HEK293 (cell line): ENCODE measurements around the gene CLGN.

Experiments used
- CTCF ChIA-PET: fragments of 350-600 bp; formaldehyde crosslinking; extraction: SDS; loops from one replicate; lab custom pipeline; 2021; ENCODE audit warnings: antibody characterized with exemption; lab: Yijun Ruan, JAX
- POLR2A ChIA-PET: fragments of 300-600 bp; formaldehyde crosslinking; extraction: SDS; loops from one replicate; lab custom pipeline; 2020; ENCODE audit warnings: antibody characterized with exemption, inconsistent platforms; lab: Yijun Ruan, JAX
- H3K27ac ChIP-seq: fragments of 200-500 bp; sonication (Bioruptor generic); 2 replicates; pipeline ENCODE4 v1.5.1; 2014; ENCODE audit warnings: low read depth, low read length, control low read depth, inconsistent platforms; ENCODE audit errors: extremely low read depth
- H3K36me3 ChIP-seq, 2 experiments: fragments of 200-500 bp in 1 of 2; sonication (Bioruptor generic) in 1 of 2; 1 replicate in 1 of 2; 2 replicates in 1 of 2; pipeline ENCODE4 v1.5.1; 2014 to 2017; ENCODE audit warnings: inconsistent platforms in 2 of 2, low read length in 2 of 2; ENCODE audit not compliant: control insufficient read depth in 2 of 2, insufficient read depth in 1 of 2
- H3K4me1 ChIP-seq: fragments of 200-500 bp; sonication (Bioruptor generic); 2 replicates; pipeline ENCODE4 v1.5.1; 2014; ENCODE audit warnings: mild to moderate bottlenecking, low read length, inconsistent platforms; ENCODE audit not compliant: control insufficient read depth, insufficient read depth
- H3K4me3 ChIP-seq: 2 replicates; pipeline ENCODE4 v1.5.1; 2011; ENCODE audit warnings: low read depth, mild to moderate bottlenecking, control low read depth, low read length, moderate library complexity
- H3K9me3 ChIP-seq: fragments of 200-500 bp; sonication (Bioruptor generic); 2 replicates; pipeline ENCODE4 v1.5.1; 2014; ENCODE audit warnings: low read depth, low read length, inconsistent platforms; ENCODE audit not compliant: control insufficient read depth, insufficient read depth
- GLIS1 ChIP-seq: fragments of 450-650 bp; formaldehyde crosslinking; IDR thresholded peaks from 2 replicates; pipeline ENCODE4 v1.5.1; 2016; ENCODE audit warnings: missing biosample characterization, missing genetic modification characterization
- IKZF3 ChIP-seq: fragments of 450-650 bp; IDR thresholded peaks from 2 replicates; pipeline ENCODE4 v1.5.0; 2018; ENCODE audit warnings: missing biosample characterization, mild to moderate bottlenecking, missing genetic modification characterization, moderate library complexity
- KLF10 ChIP-seq: fragments of 450-650 bp; IDR thresholded peaks from 2 replicates; pipeline ENCODE4 v1.5.1; 2018; ENCODE audit warnings: missing biosample characterization, mild to moderate bottlenecking, missing genetic modification characterization
- KLF16 ChIP-seq: fragments of 450-650 bp; formaldehyde crosslinking; IDR thresholded peaks from 2 replicates; pipeline ENCODE4 v1.5.1; 2017; ENCODE audit warnings: missing biosample characterization, missing genetic modification characterization
- SETDB1 ChIP-seq: IDR thresholded peaks from one replicate; pipeline ENCODE4 v1.6.1; 2017; ENCODE audit warnings: mild to moderate bottlenecking, low read length, moderate library complexity, mixed read lengths; ENCODE audit not compliant: insufficient read length
- TRIM28 ChIP-seq: IDR thresholded peaks from 2 replicates; pipeline ENCODE4 v1.6.1; 2011; ENCODE audit warnings: low read length, control low read depth, borderline replicate concordance
- ZBTB7A ChIP-seq: fragments of 450-650 bp; formaldehyde crosslinking; IDR thresholded peaks from 2 replicates; pipeline ENCODE4 v1.5.1; 2016; ENCODE audit warnings: low read depth, missing biosample characterization, missing genetic modification characterization
- ZFP3 ChIP-seq: fragments of 450-650 bp; formaldehyde crosslinking; IDR thresholded peaks from 2 replicates; pipeline ENCODE4 v1.5.1; 2016; ENCODE audit warnings: low read depth, missing biosample characterization, missing genetic modification characterization
- ZNF112 ChIP-seq: fragments of 450-650 bp; formaldehyde crosslinking; IDR thresholded peaks from 2 replicates; pipeline ENCODE4 v1.5.0; 2017; ENCODE audit warnings: missing biosample characterization, missing genetic modification characterization
- ZNF114 ChIP-seq: fragments of 450-650 bp; formaldehyde crosslinking; IDR thresholded peaks from 2 replicates; pipeline ENCODE4 v1.5.0; 2017; ENCODE audit warnings: missing biosample characterization, missing genetic modification characterization
- ZNF157 ChIP-seq: fragments of 450-650 bp; formaldehyde crosslinking; IDR thresholded peaks from 2 replicates; pipeline ENCODE4 v1.5.1; 2016; ENCODE audit warnings: missing biosample characterization, missing genetic modification characterization
- ZNF2 ChIP-seq: fragments of 450-650 bp; formaldehyde crosslinking; IDR thresholded peaks from 2 replicates; pipeline ENCODE4 v1.5.1; 2016; ENCODE audit warnings: missing biosample characterization, missing genetic modification characterization
- ZNF202 ChIP-seq: fragments of 450-650 bp; formaldehyde crosslinking; IDR thresholded peaks from 2 replicates; pipeline ENCODE4 v1.5.1; 2016; ENCODE audit warnings: missing biosample characterization, missing genetic modification characterization, borderline replicate concordance
- ZNF292 ChIP-seq: fragments of 450-650 bp; formaldehyde crosslinking; IDR thresholded peaks from 2 replicates; pipeline ENCODE4 v1.5.1; 2016; ENCODE audit warnings: low read depth, missing biosample characterization, missing genetic modification characterization, borderline replicate concordance
- ZNF416 ChIP-seq: fragments of 450-650 bp; formaldehyde crosslinking; IDR thresholded peaks from 2 replicates; pipeline ENCODE4 v1.5.1; 2016; ENCODE audit warnings: missing biosample characterization, missing genetic modification characterization
- ZNF501 ChIP-seq: fragments of 450-650 bp; formaldehyde crosslinking; IDR thresholded peaks from 2 replicates; pipeline ENCODE4 v1.5.1; 2016; ENCODE audit warnings: missing biosample characterization, missing genetic modification characterization
- ZNF510 ChIP-seq: fragments of 450-650 bp; formaldehyde crosslinking; IDR thresholded peaks from 2 replicates; pipeline ENCODE4 v1.5.1; 2018; ENCODE audit warnings: mild to moderate bottlenecking, missing genetic modification characterization, missing biosample characterization; ENCODE audit not compliant: insufficient replicate concordance
- ZNF580 ChIP-seq: fragments of 450-650 bp; formaldehyde crosslinking; IDR thresholded peaks from 2 replicates; pipeline ENCODE4 v1.5.1; 2016; ENCODE audit warnings: missing biosample characterization, missing genetic modification characterization
- ZNF600 ChIP-seq: fragments of 450-650 bp; formaldehyde crosslinking; IDR thresholded peaks from 2 replicates; pipeline ENCODE4 v1.5.1; 2016; ENCODE audit warnings: missing biosample characterization, missing genetic modification characterization
- ZNF624 ChIP-seq: fragments of 450-650 bp; formaldehyde crosslinking; IDR thresholded peaks from 2 replicates; pipeline ENCODE4 v1.5.1; 2017; ENCODE audit warnings: missing biosample characterization, missing genetic modification characterization
- ZNF677 ChIP-seq: fragments of 450-650 bp; IDR thresholded peaks from 2 replicates; pipeline ENCODE4 v1.5.0; 2018; ENCODE audit warnings: missing biosample characterization, mild to moderate bottlenecking, missing genetic modification characterization, moderate library complexity
- ZNF701 ChIP-seq: fragments of 450-650 bp; formaldehyde crosslinking; IDR thresholded peaks from 2 replicates; pipeline ENCODE4 v1.5.1; 2016; ENCODE audit warnings: missing biosample characterization, missing genetic modification characterization
- ZNF837 ChIP-seq: fragments of 450-650 bp; formaldehyde crosslinking; IDR thresholded peaks from 2 replicates; pipeline ENCODE4 v1.5.1; 2016; ENCODE audit warnings: missing biosample characterization, missing genetic modification characterization
- TF ChIP-seq, protein P1 (sequence below): fragments of 450-650 bp; formaldehyde crosslinking; IDR thresholded peaks from 2 replicates; pipeline ENCODE4 v1.5.1; 2017; ENCODE audit warnings: missing biosample characterization, missing genetic modification characterization
- TF ChIP-seq, protein P2 (sequence below): fragments of 450-650 bp; formaldehyde crosslinking; IDR thresholded peaks from 2 replicates; pipeline ENCODE4 v1.5.1; 2016; ENCODE audit warnings: missing biosample characterization, missing genetic modification characterization
- TF ChIP-seq, protein P3 (sequence below): fragments of 450-650 bp; IDR thresholded peaks from 2 replicates; pipeline ENCODE4 v1.5.1; 2018; ENCODE audit warnings: missing biosample characterization, missing genetic modification characterization
- TF ChIP-seq, protein P4 (sequence below): fragments of 450-650 bp; formaldehyde crosslinking; IDR thresholded peaks from 2 replicates; pipeline ENCODE4 v1.5.1; 2016; ENCODE audit warnings: missing biosample characterization, missing genetic modification characterization
- TF ChIP-seq, protein P5 (sequence below): fragments of 450-650 bp; formaldehyde crosslinking; IDR thresholded peaks from 2 replicates; pipeline ENCODE4 v1.5.1; 2016; ENCODE audit warnings: missing biosample characterization, missing genetic modification characterization

Gene CLGN

DNA sequence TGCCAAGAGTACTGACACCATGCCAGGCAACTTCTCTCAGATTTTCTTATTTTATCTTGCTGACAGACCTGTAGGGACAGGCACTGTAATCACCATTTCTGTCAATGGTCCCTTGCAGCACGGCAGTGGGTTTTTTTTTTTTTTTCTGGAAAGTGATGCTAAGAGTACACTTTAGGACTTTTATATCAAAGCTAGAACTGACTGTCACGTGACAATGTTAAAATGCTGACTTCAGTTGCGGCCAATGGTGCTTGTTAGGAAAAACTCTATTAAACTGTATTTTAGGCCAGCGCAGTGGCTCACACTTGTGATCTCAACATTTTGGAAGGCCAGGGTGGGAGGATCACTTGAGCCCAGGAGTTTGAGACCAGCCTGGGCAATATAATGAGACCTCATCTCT lies 66.3 kb downstream of the CLGN start:
- H3K36me3 ChIP-seq: no peaks in the 10 kb centered on the region
- peaks cover 6% of the 10 kb centered on the region; the same call in 1 of the 2 replicates for H3K4me1 ChIP-seq
- no peak overlapping the region for H3K27ac ChIP-seq
- H3K9me3 ChIP-seq: no peaks in the 10 kb centered on the region
- POLR2A ChIA-PET: no interaction called here
- no peak for TF ChIP-seq ZNF157 (tag by site-specific recombination)
- no peak for TF ChIP-seq ZNF416 (tag by site-specific recombination)
- TF ChIP-seq SETDB1: no peak
- TF ChIP-seq ZBTB7A (tag by site-specific recombination): no peak
- no peak for TF ChIP-seq ZNF624 (tag by site-specific recombination)
- no peak for TF ChIP-seq ZNF114 (tag by site-specific recombination)
- no peak for TF ChIP-seq KLF16 (tag by site-specific recombination)
- TF ChIP-seq, protein P1, sequence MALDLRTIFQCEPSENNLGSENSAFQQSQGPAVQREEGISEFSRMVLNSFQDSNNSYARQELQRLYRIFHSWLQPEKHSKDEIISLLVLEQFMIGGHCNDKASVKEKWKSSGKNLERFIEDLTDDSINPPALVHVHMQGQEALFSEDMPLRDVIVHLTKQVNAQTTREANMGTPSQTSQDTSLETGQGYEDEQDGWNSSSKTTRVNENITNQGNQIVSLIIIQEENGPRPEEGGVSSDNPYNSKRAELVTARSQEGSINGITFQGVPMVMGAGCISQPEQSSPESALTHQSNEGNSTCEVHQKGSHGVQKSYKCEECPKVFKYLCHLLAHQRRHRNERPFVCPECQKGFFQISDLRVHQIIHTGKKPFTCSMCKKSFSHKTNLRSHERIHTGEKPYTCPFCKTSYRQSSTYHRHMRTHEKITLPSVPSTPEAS (tag by site-specific recombination): no peak
- no peak for TF ChIP-seq ZNF677 (tag by site-specific recombination)
- TF ChIP-seq ZNF292 (tag by site-specific recombination): no peak
- TF ChIP-seq ZNF501: no peak
- no peak for TF ChIP-seq ZFP3 (tag by site-specific recombination)
- TF ChIP-seq KLF10 (tag by site-specific recombination): no peak
- TF ChIP-seq ZNF510 (tag by site-specific recombination): no peak
- TF ChIP-seq, protein P2, sequence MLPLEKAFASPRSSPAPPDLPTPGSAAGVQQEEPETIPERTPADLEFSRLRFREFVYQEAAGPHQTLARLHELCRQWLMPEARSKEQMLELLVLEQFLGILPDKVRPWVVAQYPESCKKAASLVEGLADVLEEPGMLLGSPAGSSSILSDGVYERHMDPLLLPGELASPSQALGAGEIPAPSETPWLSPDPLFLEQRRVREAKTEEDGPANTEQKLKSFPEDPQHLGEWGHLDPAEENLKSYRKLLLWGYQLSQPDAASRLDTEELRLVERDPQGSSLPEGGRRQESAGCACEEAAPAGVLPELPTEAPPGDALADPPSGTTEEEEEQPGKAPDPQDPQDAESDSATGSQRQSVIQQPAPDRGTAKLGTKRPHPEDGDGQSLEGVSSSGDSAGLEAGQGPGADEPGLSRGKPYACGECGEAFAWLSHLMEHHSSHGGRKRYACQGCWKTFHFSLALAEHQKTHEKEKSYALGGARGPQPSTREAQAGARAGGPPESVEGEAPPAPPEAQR (tag by site-specific recombination): no peak
- TF ChIP-seq, protein P3, sequence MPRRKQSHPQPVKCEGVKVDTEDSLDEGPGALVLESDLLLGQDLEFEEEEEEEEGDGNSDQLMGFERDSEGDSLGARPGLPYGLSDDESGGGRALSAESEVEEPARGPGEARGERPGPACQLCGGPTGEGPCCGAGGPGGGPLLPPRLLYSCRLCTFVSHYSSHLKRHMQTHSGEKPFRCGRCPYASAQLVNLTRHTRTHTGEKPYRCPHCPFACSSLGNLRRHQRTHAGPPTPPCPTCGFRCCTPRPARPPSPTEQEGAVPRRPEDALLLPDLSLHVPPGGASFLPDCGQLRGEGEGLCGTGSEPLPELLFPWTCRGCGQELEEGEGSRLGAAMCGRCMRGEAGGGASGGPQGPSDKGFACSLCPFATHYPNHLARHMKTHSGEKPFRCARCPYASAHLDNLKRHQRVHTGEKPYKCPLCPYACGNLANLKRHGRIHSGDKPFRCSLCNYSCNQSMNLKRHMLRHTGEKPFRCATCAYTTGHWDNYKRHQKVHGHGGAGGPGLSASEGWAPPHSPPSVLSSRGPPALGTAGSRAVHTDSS: no peak
- TF ChIP-seq GLIS1 (tag by site-specific recombination): no peak
- no peak for TF ChIP-seq ZNF112 (tag by site-specific recombination)
- TF ChIP-seq, protein P4, sequence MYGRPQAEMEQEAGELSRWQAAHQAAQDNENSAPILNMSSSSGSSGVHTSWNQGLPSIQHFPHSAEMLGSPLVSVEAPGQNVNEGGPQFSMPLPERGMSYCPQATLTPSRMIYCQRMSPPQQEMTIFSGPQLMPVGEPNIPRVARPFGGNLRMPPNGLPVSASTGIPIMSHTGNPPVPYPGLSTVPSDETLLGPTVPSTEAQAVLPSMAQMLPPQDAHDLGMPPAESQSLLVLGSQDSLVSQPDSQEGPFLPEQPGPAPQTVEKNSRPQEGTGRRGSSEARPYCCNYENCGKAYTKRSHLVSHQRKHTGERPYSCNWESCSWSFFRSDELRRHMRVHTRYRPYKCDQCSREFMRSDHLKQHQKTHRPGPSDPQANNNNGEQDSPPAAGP (tag by site-specific recombination): no peak
- TF ChIP-seq, all 188 proteins: peak for 0
- H3K4me3 ChIP-seq: no peak overlapping the region
- CTCF ChIA-PET: interaction anchor here (0.6 to 5.2 kb wide), 15 partner anchors 13 to 797 kb away, joined by 3 to 63 read pairs (median 10); partner anchors contain the start of gene SCOC

DNA sequence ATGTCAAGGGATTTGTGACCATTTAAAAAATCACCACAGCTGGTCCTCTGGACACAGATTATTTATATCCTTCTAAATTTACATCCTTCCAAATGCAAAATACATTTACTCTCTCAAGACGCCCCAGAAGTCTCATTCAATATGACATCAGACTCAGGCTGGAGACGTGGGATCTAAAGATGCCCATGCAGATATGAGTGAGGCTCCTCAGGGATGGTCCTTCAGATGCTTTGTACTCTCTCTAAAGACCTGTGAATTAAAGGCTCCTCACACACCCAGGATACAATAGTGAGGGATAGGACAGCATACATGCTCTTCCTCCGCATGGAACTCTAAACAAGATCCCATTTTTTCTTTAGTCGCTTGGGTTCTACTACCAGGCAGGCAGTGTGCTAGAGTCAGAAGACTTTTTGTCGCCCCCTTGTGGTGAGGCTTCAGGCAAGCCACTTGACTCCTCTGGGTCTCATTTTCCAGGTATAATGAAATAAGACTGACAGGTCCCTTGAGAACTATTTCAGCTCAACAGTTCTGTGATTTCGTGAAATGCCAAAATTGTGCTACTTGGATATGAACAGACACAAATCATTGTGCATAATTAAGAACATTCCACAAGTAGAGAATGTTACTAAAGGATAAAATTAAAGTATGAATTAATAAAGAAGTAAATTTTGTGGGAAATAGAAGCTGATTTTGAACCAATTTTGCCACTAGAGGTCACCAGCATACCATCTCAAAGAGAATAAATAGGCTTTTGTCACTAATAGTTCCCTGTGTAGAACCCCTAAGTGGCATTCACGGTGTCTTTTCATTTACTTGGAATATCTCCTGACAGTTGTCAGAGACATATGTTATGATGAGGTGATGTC lies 67.7 kb downstream of the CLGN start:
- Histone ChIP-seq H3K9me3 (no peaks in the 10 kb centered on the region), H3K36me3 (no peaks in the 10 kb centered on the region), H3K4me3 (no peak overlapping the region), H3K27ac (no peak overlapping the region), H3K4me1 (peaks cover 6% of the 10 kb centered on the region; the same call in 1 of the 2 replicates)
- CTCF ChIA-PET: interaction anchor here (0.6 to 5.2 kb wide), 74 partner anchors 9 to 775 kb away, joined by 3 to 63 read pairs (median 4); partner anchors contain the start of genes ELMOD2 and SCOC
- POLR2A ChIA-PET: interaction anchor here (1.5 kb wide), 1 partner anchor 14 kb away, joined by 4 read pairs; the partner anchor contains the start of gene SCOC
- TF ChIP-seq, protein P5, sequence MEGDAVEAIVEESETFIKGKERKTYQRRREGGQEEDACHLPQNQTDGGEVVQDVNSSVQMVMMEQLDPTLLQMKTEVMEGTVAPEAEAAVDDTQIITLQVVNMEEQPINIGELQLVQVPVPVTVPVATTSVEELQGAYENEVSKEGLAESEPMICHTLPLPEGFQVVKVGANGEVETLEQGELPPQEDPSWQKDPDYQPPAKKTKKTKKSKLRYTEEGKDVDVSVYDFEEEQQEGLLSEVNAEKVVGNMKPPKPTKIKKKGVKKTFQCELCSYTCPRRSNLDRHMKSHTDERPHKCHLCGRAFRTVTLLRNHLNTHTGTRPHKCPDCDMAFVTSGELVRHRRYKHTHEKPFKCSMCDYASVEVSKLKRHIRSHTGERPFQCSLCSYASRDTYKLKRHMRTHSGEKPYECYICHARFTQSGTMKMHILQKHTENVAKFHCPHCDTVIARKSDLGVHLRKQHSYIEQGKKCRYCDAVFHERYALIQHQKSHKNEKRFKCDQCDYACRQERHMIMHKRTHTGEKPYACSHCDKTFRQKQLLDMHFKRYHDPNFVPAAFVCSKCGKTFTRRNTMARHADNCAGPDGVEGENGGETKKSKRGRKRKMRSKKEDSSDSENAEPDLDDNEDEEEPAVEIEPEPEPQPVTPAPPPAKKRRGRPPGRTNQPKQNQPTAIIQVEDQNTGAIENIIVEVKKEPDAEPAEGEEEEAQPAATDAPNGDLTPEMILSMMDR: 0 out of 2 replicates have a peak, but pooled peaks have one; percentile 33
- TF ChIP-seq ZNF2 (tag by site-specific recombination): no peak
- TF ChIP-seq TRIM28: 0 out of 2 replicates have a peak, but pooled peaks have one; percentile 24
- TF ChIP-seq ZNF202 (tag by site-specific recombination): no peak
- no peak for TF ChIP-seq ZNF837 (tag by site-specific recombination)
- TF ChIP-seq IKZF3 (tag by site-specific recombination): no peak
- no peak for TF ChIP-seq ZNF701 (tag by site-specific recombination)
- no peak for TF ChIP-seq ZNF580 (tag by site-specific recombination)
- TF ChIP-seq ZNF600 (tag by site-specific recombination): no peak
